ENCODE results near the gene CPE. TPM values are rescaled to one million over a fixed set of nuclear protein-coding genes. Genes with fewer than 3 reads are reported as not detected.

CPE gene
- total RNA-seq, 2 experiments from 2014 or later = not detected

DNA sequence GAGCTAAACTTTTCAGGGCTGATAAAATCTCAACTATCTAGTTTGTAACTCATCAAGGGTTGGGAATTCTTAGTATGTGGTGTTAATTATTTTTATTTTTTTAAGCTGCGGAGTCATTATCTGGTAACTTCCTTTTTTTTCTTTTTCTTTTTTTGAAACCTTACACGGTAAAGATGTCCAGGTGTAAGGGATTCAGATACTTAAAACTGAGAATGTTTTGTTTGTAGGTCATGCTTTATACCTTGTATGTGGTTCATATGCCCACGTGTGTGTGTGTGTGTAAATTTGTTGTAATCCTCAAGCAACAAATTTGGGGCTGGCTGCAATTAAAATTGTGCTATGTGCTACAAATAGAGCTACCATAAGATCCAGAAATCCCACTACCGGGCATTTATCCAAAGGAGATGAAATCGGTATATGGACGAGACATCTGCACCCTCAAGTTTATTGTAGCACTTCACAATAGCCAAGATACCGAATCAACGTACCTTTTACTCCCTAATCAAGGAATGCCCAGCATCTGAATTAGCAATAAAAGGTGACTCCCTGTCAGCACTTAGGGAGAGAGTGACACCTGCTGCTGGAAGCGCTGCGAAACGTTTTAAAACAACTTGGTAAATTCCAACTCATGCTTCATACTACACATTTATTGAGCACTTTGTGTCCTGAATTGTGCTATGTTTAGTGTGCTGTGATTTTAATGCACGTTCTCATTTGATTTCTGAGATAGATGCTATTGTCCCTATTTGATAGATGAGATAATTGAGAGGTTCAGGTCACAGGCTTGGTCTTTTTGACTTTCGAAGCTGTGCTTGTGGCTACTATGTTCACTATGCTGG is 35.2 kb upstream of the CPE start:
- no peak overlapping the region for H2AFZ ChIP-seq (ENCODE audit: low read length)
- H3K36me3 ChIP-seq (ENCODE audit: insufficient read depth, low read length) = peaks cover 56% of the 10 kb centered on the region
- ChIA-PET POLR2A (interaction anchor here (0.5 to 2.7 kb wide), 8 partner anchors 7 to 1623 kb away, joined by 3 to 13 read pairs (median 4); no protein-coding TSS in a partner anchor), CTCF (ENCODE audit: unreplicated experiment) (interaction anchor here (0.8 kb wide), 1 partner anchor 213 kb away, joined by 4 read pairs; no protein-coding TSS in a partner anchor)
- no peak overlapping the region for H3K4me2 ChIP-seq (ENCODE audit: low read length)
- DNase-seq (ENCODE audit: low spot score) = peak; percentile 42
- peaks cover 7% of the 10 kb centered on the region for H4K20me1 ChIP-seq (ENCODE audit: insufficient read depth, low read length)
- BruUV-seq (replicated peaks) = no TSS peak
- H3K79me2 ChIP-seq (ENCODE audit: insufficient read depth, low read depth, low read length) = peaks cover 1% of the 10 kb centered on the region; the same call in 1 of the 2 replicates
- no peaks in the 10 kb centered on the region for H3K9me3 ChIP-seq (ENCODE audit: low read length)
- no peaks in the 10 kb centered on the region for H3K4me1 ChIP-seq (ENCODE audit: insufficient read depth, low read length, poor library complexity, severe bottlenecking)
- intact Hi-C loops (cut with micrococcal nuclease; ENCODE audit: unreplicated experiment) = loop anchor here (2.0 kb wide), 1 partner anchor 213 kb away; no protein-coding TSS in a partner anchor
- no peak overlapping the region for H3K27ac ChIP-seq (ENCODE audit: low read depth, low read length, poor library complexity, severe bottlenecking)
- TF ChIP-seq EZH2phosphoT487 (IDR thresholded peaks at IDR 0.05; ENCODE audit: borderline replicate concordance, low read depth, low read length) (no peak), CTCF (conservative IDR thresholded peaks at IDR 0.05; ENCODE audit: low read length) (peak; percentile 78)
- no peak overlapping the region for H3K4me3 ChIP-seq (ENCODE audit: low read depth, low read length, poor library complexity, severe bottlenecking)
- H3K9me2 ChIP-seq (ENCODE audit: insufficient read depth, low read length) = no peaks in the 10 kb centered on the region

DNA sequence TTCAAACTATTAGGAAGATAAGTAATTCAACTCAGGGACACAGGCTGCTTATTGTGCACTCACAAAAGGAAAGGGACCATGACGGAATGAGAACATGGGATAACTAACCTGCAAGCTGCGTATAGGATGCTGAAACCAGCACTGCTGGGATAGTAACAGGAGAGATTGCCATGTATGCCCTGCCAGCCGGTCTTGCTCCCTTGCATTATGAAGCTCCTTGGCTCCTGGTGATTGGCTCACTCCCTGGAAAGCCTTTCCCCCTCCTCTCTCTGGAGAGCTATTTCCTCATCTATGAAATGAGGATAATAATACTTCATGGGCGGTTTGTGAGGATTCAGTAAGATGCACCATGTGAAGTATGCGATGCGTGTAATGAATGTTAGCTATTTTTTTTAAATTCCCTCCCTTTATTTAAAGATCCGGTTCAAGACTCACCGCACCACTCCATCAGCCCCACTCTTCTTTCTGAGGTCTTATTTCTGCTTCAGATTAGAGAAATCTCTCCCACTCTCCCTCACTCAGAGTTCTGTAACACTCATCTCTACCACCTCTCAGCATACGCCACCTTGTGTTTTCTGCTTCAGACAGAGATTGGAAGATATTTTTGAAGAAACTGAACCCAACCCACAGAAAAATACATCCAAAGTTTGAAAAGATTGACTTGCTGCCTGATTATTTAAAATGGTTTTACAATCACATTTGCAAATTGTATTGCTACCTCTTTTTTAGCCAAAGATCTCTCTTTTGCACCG is 33.0 kb upstream of the CPE start:
- Histone ChIP-seq H3K4me1 (ENCODE audit: insufficient read depth, low read length, poor library complexity, severe bottlenecking) (no peaks in the 10 kb centered on the region), H3K9me2 (ENCODE audit: insufficient read depth, low read length) (no peaks in the 10 kb centered on the region), H3K4me3 (ENCODE audit: low read depth, low read length, poor library complexity, severe bottlenecking) (no peak overlapping the region), H3K4me2 (ENCODE audit: low read length) (no peak overlapping the region), H3K79me2 (ENCODE audit: insufficient read depth, low read depth, low read length) (no peaks in the 10 kb centered on the region), H4K20me1 (ENCODE audit: insufficient read depth, low read length) (peaks cover 2% of the 10 kb centered on the region; the same call in 1 of the 2 replicates), H3K36me3 (ENCODE audit: insufficient read depth, low read length) (peaks cover 33% of the 10 kb centered on the region), H2AFZ (ENCODE audit: low read length) (no peak overlapping the region), H3K9me3 (ENCODE audit: low read length) (no peaks in the 10 kb centered on the region), H3K27ac (ENCODE audit: low read depth, low read length, poor library complexity, severe bottlenecking) (no peak overlapping the region)
- CTCF ChIA-PET (ENCODE audit: unreplicated experiment) = interaction anchor here (1.0 to 1.1 kb wide), 2 partner anchors 18 to 215 kb away, joined by 4 to 5 read pairs; partner anchors contain the start of gene MSMO1
- DNase-seq (ENCODE audit: low spot score) = no peak
- intact Hi-C loops (cut with micrococcal nuclease; ENCODE audit: unreplicated experiment) = loop anchor here (1.0 kb wide), 1 partner anchor 215 kb away; no protein-coding TSS in a partner anchor
- TF ChIP-seq CTCF (conservative IDR thresholded peaks at IDR 0.05; ENCODE audit: low read length) (peak; percentile 64), EZH2phosphoT487 (IDR thresholded peaks at IDR 0.05; ENCODE audit: borderline replicate concordance, low read depth, low read length) (no peak)
- POLR2A ChIA-PET = interaction anchor here (0.5 to 1.6 kb wide), 5 partner anchors 12 to 281 kb away, joined by 3 to 8 read pairs (median 3); partner anchors contain the start of gene TMEM192
- no TSS peak for BruUV-seq (replicated peaks)
